Measurements from ENCODE around the gene LLCFC1. TPM values are rescaled to one million over a fixed set of nuclear protein-coding genes. Genes with fewer than 3 reads are reported as not detected.

LLCFC1 gene
- total and polyA plus RNA-seq, 2 experiments from 2014 or later, result not detected

DNA sequence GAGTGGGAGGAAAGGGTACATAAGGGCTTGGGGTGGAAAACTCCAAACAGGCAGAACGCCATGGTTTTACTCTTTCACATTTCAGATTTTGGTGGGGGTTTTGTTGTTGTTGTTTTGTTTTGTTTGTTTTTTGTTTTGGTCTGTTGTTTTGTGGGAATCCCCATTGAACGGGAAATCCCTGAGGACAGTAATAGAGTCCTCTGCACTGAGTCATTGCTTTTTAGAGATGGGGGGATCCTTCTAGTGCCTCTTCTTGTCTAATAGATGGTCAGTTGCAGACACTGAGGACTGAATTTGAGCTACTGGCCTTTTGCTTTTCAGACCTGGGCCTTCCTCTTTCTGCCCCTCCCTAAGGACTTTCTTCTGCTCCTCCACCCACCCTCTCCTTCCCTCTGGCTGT lies 25.7 kb upstream of the LLCFC1 start:
- 92% methylated on average over 2 of the region's 2 CpGs for WGBS (ENCODE audit: low lambda C conversion rate, missing lambda C conversion rate)
- Histone ChIP-seq H3K9me3 (ENCODE audit: low read depth) (no peaks in the 10 kb centered on the region), H3K79me2 (no peaks in the 10 kb centered on the region), H3K4me2 (no peak overlapping the region), H3K36me3 (replicated peaks; ENCODE audit: insufficient read depth, low read depth) (no peaks in the 10 kb centered on the region), H3K27me3 (no peaks in the 10 kb centered on the region), H2AFZ (no peak overlapping the region), H3K9me2 (replicated peaks; ENCODE audit: insufficient read depth) (no peaks in the 10 kb centered on the region), H3K4me3 (no peak overlapping the region), H3K27ac (no peak overlapping the region), H4K20me1 (ENCODE audit: insufficient read depth, poor library complexity, severe bottlenecking) (no peaks in the 10 kb centered on the region), H3K4me1 (ENCODE audit: insufficient read depth) (peaks cover 14% of the 10 kb centered on the region)
- DNase-seq (ENCODE audit: low spot score), result no peak
- TF ChIP-seq EZH2phosphoT487 (IDR thresholded peaks at IDR 0.05; ENCODE audit: low read depth, severe bottlenecking, unreplicated experiment), result no peak
- no peak for TF ChIP-seq EZH2 (IDR thresholded peaks at IDR 0.05; ENCODE audit: borderline replicate concordance)
- TF ChIP-seq, protein P1, sequence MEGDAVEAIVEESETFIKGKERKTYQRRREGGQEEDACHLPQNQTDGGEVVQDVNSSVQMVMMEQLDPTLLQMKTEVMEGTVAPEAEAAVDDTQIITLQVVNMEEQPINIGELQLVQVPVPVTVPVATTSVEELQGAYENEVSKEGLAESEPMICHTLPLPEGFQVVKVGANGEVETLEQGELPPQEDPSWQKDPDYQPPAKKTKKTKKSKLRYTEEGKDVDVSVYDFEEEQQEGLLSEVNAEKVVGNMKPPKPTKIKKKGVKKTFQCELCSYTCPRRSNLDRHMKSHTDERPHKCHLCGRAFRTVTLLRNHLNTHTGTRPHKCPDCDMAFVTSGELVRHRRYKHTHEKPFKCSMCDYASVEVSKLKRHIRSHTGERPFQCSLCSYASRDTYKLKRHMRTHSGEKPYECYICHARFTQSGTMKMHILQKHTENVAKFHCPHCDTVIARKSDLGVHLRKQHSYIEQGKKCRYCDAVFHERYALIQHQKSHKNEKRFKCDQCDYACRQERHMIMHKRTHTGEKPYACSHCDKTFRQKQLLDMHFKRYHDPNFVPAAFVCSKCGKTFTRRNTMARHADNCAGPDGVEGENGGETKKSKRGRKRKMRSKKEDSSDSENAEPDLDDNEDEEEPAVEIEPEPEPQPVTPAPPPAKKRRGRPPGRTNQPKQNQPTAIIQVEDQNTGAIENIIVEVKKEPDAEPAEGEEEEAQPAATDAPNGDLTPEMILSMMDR (IDR thresholded peaks at IDR 0.05; ENCODE audit: poor library complexity), result no peak

DNA sequence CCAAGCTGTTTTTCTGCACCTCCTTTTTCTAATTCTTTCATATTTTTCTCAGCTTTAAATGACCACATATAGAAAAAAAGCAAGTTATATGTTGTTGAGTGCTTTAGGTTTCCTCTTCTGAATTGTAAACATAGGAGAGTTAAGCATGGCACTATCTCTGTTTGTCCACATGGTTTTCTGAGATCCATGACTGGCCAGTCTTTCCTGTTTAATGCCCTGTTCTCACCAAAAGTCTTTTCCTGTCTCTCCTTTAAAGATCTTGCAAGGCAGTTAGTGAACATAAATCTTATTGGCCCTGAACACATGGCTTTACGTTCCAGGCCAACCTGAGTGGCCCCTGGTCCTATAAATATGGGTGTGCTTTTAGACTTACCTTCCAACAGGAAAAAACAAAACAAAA lies 25.2 kb upstream of the LLCFC1 start:
- no peaks in the 10 kb centered on the region for H3K79me2 ChIP-seq
- 52% methylated on average over 1 of the region's 1 CpG for WGBS (ENCODE audit: low lambda C conversion rate, missing lambda C conversion rate)
- no peaks in the 10 kb centered on the region for H4K20me1 ChIP-seq (ENCODE audit: insufficient read depth, poor library complexity, severe bottlenecking)
- H3K9me2 ChIP-seq (replicated peaks; ENCODE audit: insufficient read depth), result no peaks in the 10 kb centered on the region
- H2AFZ ChIP-seq, result no peak overlapping the region
- H3K9me3 ChIP-seq (ENCODE audit: low read depth), result no peaks in the 10 kb centered on the region
- H3K27ac ChIP-seq, result no peak overlapping the region
- H3K4me2 ChIP-seq, result no peak overlapping the region
- TF ChIP-seq EZH2phosphoT487 (IDR thresholded peaks at IDR 0.05; ENCODE audit: low read depth, severe bottlenecking, unreplicated experiment) (no peak), EZH2 (IDR thresholded peaks at IDR 0.05; ENCODE audit: borderline replicate concordance) (no peak)
- TF ChIP-seq, protein P1 (IDR thresholded peaks at IDR 0.05; ENCODE audit: poor library complexity), result no peak
- no peaks in the 10 kb centered on the region for H3K27me3 ChIP-seq
- no peaks in the 10 kb centered on the region for H3K36me3 ChIP-seq (replicated peaks; ENCODE audit: insufficient read depth, low read depth)
- H3K4me3 ChIP-seq, result no peak overlapping the region
- H3K4me1 ChIP-seq (ENCODE audit: insufficient read depth), result peaks cover 14% of the 10 kb centered on the region
- DNase-seq (ENCODE audit: low spot score), result no peak

DNA sequence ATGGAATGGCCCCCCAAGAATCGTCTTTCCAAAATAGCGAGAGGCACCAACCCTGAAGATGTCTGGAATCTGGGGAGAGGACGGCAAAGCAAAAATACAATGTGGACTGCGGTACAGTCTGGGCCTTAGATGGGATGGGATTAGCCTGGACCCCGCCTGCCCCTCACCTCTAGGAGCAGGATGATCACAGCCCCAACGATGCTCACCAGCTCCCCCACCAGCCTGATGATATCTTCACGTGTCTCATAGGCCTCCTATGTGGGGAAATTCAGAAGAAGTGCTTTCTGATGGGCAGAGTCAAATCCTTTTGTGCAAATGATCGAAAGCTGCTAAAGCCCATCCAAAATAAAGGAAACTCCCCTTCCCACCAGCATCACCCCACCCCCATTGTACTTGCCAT lies 24.0 kb upstream of the LLCFC1 start:
- H3K79me2 ChIP-seq, result no peaks in the 10 kb centered on the region
- no peak overlapping the region for H2AFZ ChIP-seq

DNA sequence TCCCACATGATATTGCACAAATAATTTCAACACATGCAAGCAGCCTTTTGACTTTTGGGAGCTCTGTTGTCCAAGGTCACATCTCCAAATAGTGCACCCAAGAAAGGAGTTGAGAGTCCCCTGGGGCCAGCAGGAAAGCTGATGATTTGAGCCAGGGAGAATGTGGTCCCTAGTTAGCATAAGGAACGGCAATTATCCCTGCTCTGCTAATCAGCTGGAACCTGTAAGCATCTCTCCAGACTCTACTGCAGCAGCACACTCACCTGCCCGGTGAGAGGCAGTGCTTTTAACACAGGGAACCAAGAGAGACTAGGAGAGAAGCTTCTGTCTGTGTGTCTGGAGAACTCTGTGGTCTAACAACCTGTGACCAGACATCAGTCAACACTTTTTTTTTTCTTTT lies 22.8 kb upstream of the LLCFC1 start:
- H4K20me1 ChIP-seq (ENCODE audit: insufficient read depth, poor library complexity, severe bottlenecking), result no peaks in the 10 kb centered on the region
- 46% methylated on average over 2 of the region's 2 CpGs for WGBS (ENCODE audit: low lambda C conversion rate, missing lambda C conversion rate)
- H3K27me3 ChIP-seq, result no peaks in the 10 kb centered on the region
- no peak overlapping the region for H3K4me3 ChIP-seq
- no peak for DNase-seq (ENCODE audit: low spot score)
- H3K4me1 ChIP-seq (ENCODE audit: insufficient read depth), result peaks cover 9% of the 10 kb centered on the region
- no peak for TF ChIP-seq EZH2phosphoT487 (IDR thresholded peaks at IDR 0.05; ENCODE audit: low read depth, severe bottlenecking, unreplicated experiment)
- TF ChIP-seq, protein P1 (IDR thresholded peaks at IDR 0.05; ENCODE audit: poor library complexity), result no peak
- TF ChIP-seq EZH2 (IDR thresholded peaks at IDR 0.05; ENCODE audit: borderline replicate concordance), result no peak
- H3K9me3 ChIP-seq (ENCODE audit: low read depth), result no peaks in the 10 kb centered on the region
- no peaks in the 10 kb centered on the region for H3K9me2 ChIP-seq (replicated peaks; ENCODE audit: insufficient read depth)
- no peak overlapping the region for H3K4me2 ChIP-seq
- no peak overlapping the region for H3K27ac ChIP-seq
- H3K79me2 ChIP-seq, result no peaks in the 10 kb centered on the region
- H3K36me3 ChIP-seq (replicated peaks; ENCODE audit: insufficient read depth, low read depth), result no peaks in the 10 kb centered on the region
- no peak overlapping the region for H2AFZ ChIP-seq

More for the DNA sequence above, 24.0 kb upstream of the LLCFC1 start:
- no peak overlapping the region for H3K4me2 ChIP-seq
- no peaks in the 10 kb centered on the region for H4K20me1 ChIP-seq (ENCODE audit: insufficient read depth, poor library complexity, severe bottlenecking)
- DNase-seq (ENCODE audit: low spot score), result no peak
- H3K4me3 ChIP-seq, result no peak overlapping the region
- no peaks in the 10 kb centered on the region for H3K9me3 ChIP-seq (ENCODE audit: low read depth)
- H3K27ac ChIP-seq, result no peak overlapping the region
- no peaks in the 10 kb centered on the region for H3K36me3 ChIP-seq (replicated peaks; ENCODE audit: insufficient read depth, low read depth)
- H3K9me2 ChIP-seq (replicated peaks; ENCODE audit: insufficient read depth), result no peaks in the 10 kb centered on the region
- H3K4me1 ChIP-seq (ENCODE audit: insufficient read depth), result peaks cover 14% of the 10 kb centered on the region
- no peaks in the 10 kb centered on the region for H3K27me3 ChIP-seq
- WGBS (ENCODE audit: low lambda C conversion rate, missing lambda C conversion rate), result 91% methylated on average over 8 of the region's 8 CpGs
- TF ChIP-seq EZH2 (IDR thresholded peaks at IDR 0.05; ENCODE audit: borderline replicate concordance), result no peak

Measured in hepatocyte (in vitro differentiated cells).